SK-N-SH (cell line): ENCODE results near the gene ENTPD2. TPM values are rescaled to one million over a fixed set of nuclear protein-coding genes. Genes with fewer than 3 reads are reported as not detected.

ENCODE experiments used
- CTCF ChIA-PET: fragments of 300-600, 350-600 bp; formaldehyde crosslinking; extraction: SDS; loops from one replicate; lab custom pipeline; 2021; lab: Yijun Ruan, JAX
- POLR2A ChIA-PET: fragments of 350-600 bp; sonication (Branson Sonifier 250); formaldehyde crosslinking; extraction: SDS; loops from one replicate; lab custom pipeline; 2020; ENCODE audit warnings: antibody characterized with exemption, inconsistent platforms; lab: Yijun Ruan, JAX
- DNase-seq: peaks from one replicate; pipeline ENCODE4 v3.0.0; 2012
- H2AFZ ChIP-seq: fragments of 200-600 bp; sonication (generic); 2 replicates; pipeline ENCODE4 v1.8.1; 2016; ENCODE audit warnings: antibody characterized with exemption, mild to moderate bottlenecking, low read depth
- H3F3A ChIP-seq: fragments of 200-600 bp; sonication (generic); replicated peaks from 2 replicates; pipeline ENCODE3; 2016; ENCODE audit warnings: antibody characterized with exemption, mild to moderate bottlenecking; ENCODE audit not compliant: insufficient read depth
- H3K27ac ChIP-seq, 2 experiments: fragments of 200-500 bp in 1 of 2; fragments of 200-600 bp in 1 of 2; sonication (Bioruptor generic) in 1 of 2; sonication (generic), shearing (Covaris generic) in 1 of 2; 2 replicates each; pipeline versions ENCODE4 v1.5.1 to v1.6.1; 2014 to 2016; ENCODE audit warnings: low read depth in 2 of 2, inconsistent platforms in 1 of 2, low read length in 1 of 2, mild to moderate bottlenecking in 1 of 2, mixed read lengths in 1 of 2
- H3K27me3 ChIP-seq: fragments of 200-600 bp; sonication (generic), shearing (Covaris generic); 2 replicates; pipeline ENCODE4 v1.6.1; 2016; ENCODE audit warnings: mixed run types; ENCODE audit not compliant: insufficient read depth
- H3K36me3 ChIP-seq, 2 experiments: fragments of 200-500 bp in 1 of 2; fragments of 200-600 bp in 1 of 2; sonication (Bioruptor generic) in 1 of 2; sonication (generic) in 1 of 2; replicated peaks in 1 of 2; 2 replicates each; pipeline versions ENCODE3 to v1.5.1; 2014 to 2016; ENCODE audit warnings: low read length in 1 of 2, mild to moderate bottlenecking in 1 of 2; ENCODE audit not compliant: insufficient read depth in 2 of 2, control insufficient read depth in 1 of 2
- H3K4me1 ChIP-seq, 2 experiments: fragments of 200-500 bp in 1 of 2; fragments of 200-600 bp in 1 of 2; sonication (Bioruptor generic) in 1 of 2; sonication (generic), shearing (Covaris generic) in 1 of 2; 2 replicates each; pipeline versions ENCODE4 v1.5.1 to v1.6.1; 2014 to 2016; ENCODE audit warnings: low read depth in 1 of 2, low read length in 1 of 2, mixed run types in 1 of 2; ENCODE audit not compliant: insufficient read depth in 2 of 2, control insufficient read depth in 1 of 2
- H3K4me2 ChIP-seq: fragments of 200-600 bp; sonication (generic), shearing (Covaris generic); 2 replicates; pipeline ENCODE4 v1.6.1; 2017; ENCODE audit warnings: mixed run types
- H3K4me3 ChIP-seq, 2 experiments: fragments of 200-500 bp in 1 of 2; fragments of 200-600 bp in 1 of 2; sonication (Bioruptor generic) in 1 of 2; sonication (generic), shearing (Covaris generic) in 1 of 2; 2 replicates each; pipeline versions ENCODE4 v1.5.1 to v1.8.1; 2014 to 2016; ENCODE audit warnings: low read depth in 2 of 2, inconsistent platforms in 1 of 2, low read length in 1 of 2, mild to moderate bottlenecking in 1 of 2, mixed read lengths in 1 of 2, moderate library complexity in 1 of 2
- H3K79me2 ChIP-seq: fragments of 200-600 bp; sonication (generic); 2 replicates; pipeline ENCODE4 v1.8.1; 2017; ENCODE audit warnings: mild to moderate bottlenecking; ENCODE audit not compliant: insufficient read depth
- H3K9ac ChIP-seq: fragments of 200-600 bp; sonication (generic); 2 replicates; pipeline ENCODE4 v1.6.1; 2017; ENCODE audit warnings: mixed run types
- H3K9me2 ChIP-seq: fragments of 200-600 bp; sonication (generic); 2 replicates; pipeline ENCODE4 v1.6.1; 2017; ENCODE audit warnings: mixed run types
- H3K9me3 ChIP-seq: fragments of 200-600 bp; sonication (generic); 2 replicates; pipeline ENCODE4 v1.6.1; 2017; ENCODE audit warnings: mixed run types, mild to moderate bottlenecking, moderate library complexity
- H4K20me1 ChIP-seq: fragments of 200-600 bp; sonication (generic); 2 replicates; pipeline ENCODE4 v1.6.1; 2017; ENCODE audit warnings: mild to moderate bottlenecking, mixed run types; ENCODE audit not compliant: insufficient read depth
- EZH2phosphoT487 ChIP-seq: fragments of 200-600 bp; sonication (generic); IDR thresholded peaks from 2 replicates; pipeline ENCODE4 v1.6.1; 2017; ENCODE audit warnings: low read depth, mixed run types, mild to moderate bottlenecking, antibody characterized with exemption, moderate library complexity, borderline replicate concordance
- FOXJ3 ChIP-seq: sonication (generic); formaldehyde crosslinking; IDR thresholded peaks from 2 replicates; pipeline ENCODE4 v1.5.1; 2020; ENCODE audit warnings: mild to moderate bottlenecking, missing genetic modification reagents
- GATA2 ChIP-seq: sonication (generic); formaldehyde crosslinking; IDR thresholded peaks from 2 replicates; pipeline ENCODE4 v1.5.0; 2020; ENCODE audit warnings: mild to moderate bottlenecking, missing genetic modification reagents
- JUND ChIP-seq: IDR thresholded peaks from 2 replicates; pipeline ENCODE4 v1.4.0; 2012
- MEF2A ChIP-seq: IDR thresholded peaks from 2 replicates; pipeline ENCODE4 v1.4.0; 2012; ENCODE audit warnings: low read depth, borderline replicate concordance
- MXI1 ChIP-seq: IDR thresholded peaks from 2 replicates; pipeline ENCODE4 v1.6.1; 2012; ENCODE audit warnings: mild to moderate bottlenecking, low read depth, low read length, improper control_type of control experiment
- NFIC ChIP-seq: IDR thresholded peaks from 2 replicates; pipeline ENCODE4 v1.4.0; 2012; ENCODE audit warnings: borderline replicate concordance
- RAD21 ChIP-seq: IDR thresholded peaks from 2 replicates; pipeline ENCODE4 v1.6.1; 2012; ENCODE audit warnings: mild to moderate bottlenecking, low read length
- RFX5 ChIP-seq: IDR thresholded peaks from 2 replicates; pipeline ENCODE4 v1.6.1; 2012; ENCODE audit warnings: mild to moderate bottlenecking, improper control_type of control experiment, low read length
- SMC3 ChIP-seq: IDR thresholded peaks from 2 replicates; pipeline ENCODE4 v1.6.1; 2012; ENCODE audit warnings: low read depth, low read length, improper control_type of control experiment
- TAF1 ChIP-seq: IDR thresholded peaks from 2 replicates; pipeline ENCODE4 v1.6.1; 2012; ENCODE audit warnings: low read depth, mild to moderate bottlenecking, low read length, moderate library complexity, borderline replicate concordance
- TEAD4 ChIP-seq: IDR thresholded peaks from 2 replicates; pipeline ENCODE4 v1.4.0; 2012; ENCODE audit warnings: mild to moderate bottlenecking, borderline replicate concordance; ENCODE audit not compliant: insufficient read depth
- WGBS: methylation state at CpG from one replicate; pipeline ENCODE4 v1.1.6; 2017; ENCODE audit warnings: low lambda C conversion rate; 5-methylcytosine and 5-hydroxymethylcytosine counted together
- polyA plus RNA-seq, 3 experiments: library from polyadenylated mRNA; depleted of rRNA; stranded (reverse); fragments of >200 nt; gene quantifications; 2 replicates each; pipeline ENCODE4 v1.2.3, GENCODE V29; 2012
- TF ChIP-seq, protein P1 (sequence below): IDR thresholded peaks from 2 replicates; pipeline ENCODE4 v1.4.0; 2012; ENCODE audit warnings: low read depth
- TF ChIP-seq, protein P2 (sequence below): IDR thresholded peaks from 2 replicates; pipeline ENCODE4 v1.4.0; 2012; ENCODE audit warnings: low read depth, borderline replicate concordance

ENTPD2 gene
- polyA plus RNA-seq, 1 of the 3 experiments (the other 2 are of a cell fraction) = not detected

DNA sequence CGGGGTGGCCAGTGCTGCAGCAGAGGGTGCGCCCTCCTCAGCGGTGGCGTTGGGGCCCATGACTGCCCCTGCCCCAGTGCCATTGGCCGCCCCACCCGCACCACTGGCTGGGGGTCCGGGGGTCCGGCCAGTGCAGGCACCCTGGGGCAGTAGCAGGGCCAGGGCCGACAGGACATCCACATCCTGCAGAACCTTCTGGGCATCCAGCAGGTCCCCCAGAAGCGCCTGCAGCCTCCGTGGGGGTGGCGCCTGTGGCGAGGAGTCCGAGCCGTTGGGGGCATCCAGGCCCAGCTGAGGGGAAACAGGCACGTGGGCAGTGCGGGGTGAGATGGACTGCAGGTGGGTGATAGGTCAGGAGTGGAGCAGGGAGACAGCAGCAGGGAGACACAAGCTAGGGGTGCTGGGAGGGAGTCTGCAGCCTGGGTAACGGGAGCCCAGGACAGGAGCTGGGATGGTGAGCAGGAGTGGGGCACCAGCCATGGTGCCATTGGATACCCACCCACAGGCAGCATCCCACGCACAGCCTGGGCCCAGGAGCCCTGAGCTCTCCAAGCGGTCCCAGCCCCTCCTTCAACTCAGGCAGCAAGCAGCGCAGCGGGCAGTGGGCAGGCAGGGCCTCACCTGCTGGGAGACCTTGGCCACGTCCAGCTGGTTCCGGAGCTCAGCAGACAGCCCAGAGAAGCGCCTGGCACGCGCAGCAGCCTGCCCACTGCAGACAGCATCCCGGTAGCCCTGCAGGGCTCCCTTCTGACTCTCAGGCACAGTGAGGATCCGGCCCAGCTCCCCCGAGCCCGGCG, 32.9 kb downstream of the ENTPD2 start:
- CTCF ChIA-PET = interaction anchor here (1.1 to 1.5 kb wide), 5 partner anchors 10 to 77 kb away, joined by 3 to 10 read pairs (median 4); partner anchors contain the start of genes FBXW5, FUT7 and PAXX

DNA sequence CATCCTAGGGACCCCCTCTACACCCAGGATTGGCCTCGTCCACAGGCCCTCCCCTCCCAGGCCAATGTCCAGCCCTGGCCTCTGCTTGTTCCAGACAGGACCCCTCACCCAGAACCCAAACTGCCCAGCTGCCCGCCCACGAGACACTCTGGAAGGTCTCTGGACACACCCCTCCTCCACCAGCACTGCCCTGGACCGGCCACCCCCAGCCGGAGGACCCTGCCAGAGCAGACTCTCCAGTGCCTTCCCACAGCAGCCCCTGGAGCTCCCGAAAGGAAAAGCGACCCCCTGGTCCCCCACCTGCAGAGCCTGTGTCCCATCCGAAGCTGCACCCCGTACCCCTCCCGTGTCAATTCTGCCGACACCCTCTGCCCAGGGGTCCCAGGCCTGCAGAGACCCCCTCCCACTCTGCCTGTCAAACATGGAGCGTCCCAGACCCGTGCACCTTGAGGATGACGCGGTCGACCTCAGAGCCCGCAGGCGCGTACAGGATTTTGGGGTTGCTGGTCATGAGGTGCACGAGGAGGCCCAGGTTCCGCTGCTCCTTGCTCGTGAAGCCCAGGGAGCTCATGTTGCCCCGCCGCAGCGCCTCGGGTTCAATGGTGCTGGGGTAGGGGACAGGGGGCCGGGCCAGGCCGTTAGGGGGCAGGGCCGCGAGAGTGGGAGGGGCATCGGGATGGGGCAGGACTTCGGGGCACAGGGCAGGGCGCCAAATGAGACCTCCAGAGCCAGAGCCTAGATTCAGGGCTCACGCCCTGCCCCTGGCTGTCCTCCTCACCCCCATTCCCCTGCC, 33.8 kb downstream of the ENTPD2 start:
- Histone ChIP-seq H3K9ac (no peak overlapping the region), H2AFZ (no peak overlapping the region), H3K36me3 (peaks cover 0 to 13% of the 10 kb centered on the region in 2 experiments), H3K79me2 (no peaks in the 10 kb centered on the region), H3K9me3 (no peaks in the 10 kb centered on the region), H3K27me3 (no peaks in the 10 kb centered on the region), H3K4me2 (no peak overlapping the region), H3K4me3 (no peak overlapping the region), H3K27ac (no peak overlapping the region), H4K20me1 (0 out of 2 replicates have a peak, but pooled peaks cover 4% of the 10 kb centered on the region), H3K4me1 (peaks cover 0 to 3% of the 10 kb centered on the region in 2 experiments; a peak in 1 of 4 replicates), H3F3A (no peaks in the 10 kb centered on the region), H3K9me2 (no peaks in the 10 kb centered on the region)
- TF ChIP-seq RFX5 (no peak), MEF2A (no peak), MXI1 (no peak), GATA2 (CRISPR knock-in tag) (no peak), JUND (no peak), RAD21 (no peak), TAF1 (no peak), TEAD4 (no peak), SMC3 (no peak)
- CTCF ChIA-PET = interaction anchor here (1.1 to 1.6 kb wide), 3 partner anchors 9 to 76 kb away, joined by 4 to 7 read pairs (median 5); partner anchors contain the start of genes ABCA2 and FBXW5
- POLR2A ChIA-PET = interaction anchor here (0.5 to 1.0 kb wide), 2 partner anchors 24 to 72 kb away, joined by 3 to 5 read pairs; partner anchors contain the start of gene CLIC3
- 94% methylated on average over 23 of the region's 34 CpGs for WGBS
- DNase-seq = no peak

More for the DNA sequence above, 32.9 kb downstream of the ENTPD2 start:
- DNase-seq = no peak
- H3K9me2 ChIP-seq = no peaks in the 10 kb centered on the region
- no peaks in the 10 kb centered on the region for H3K79me2 ChIP-seq
- H3K4me2 ChIP-seq = no peak overlapping the region
- POLR2A ChIA-PET = interaction anchor here (1.0 kb wide), 1 partner anchor 25 kb away, joined by 3 read pairs; the partner anchor contains the start of gene CLIC3
- no peak overlapping the region for H3K4me3 ChIP-seq
- H3K36me3 ChIP-seq = peaks cover 0 to 9% of the 10 kb centered on the region in 2 experiments
- H3K27me3 ChIP-seq = no peaks in the 10 kb centered on the region
- H2AFZ ChIP-seq = no peak overlapping the region
- WGBS = 94% methylated on average over 14 of the region's 32 CpGs
- H3K9me3 ChIP-seq = no peaks in the 10 kb centered on the region
- H3K4me1 ChIP-seq = peaks cover 0 to 12% of the 10 kb centered on the region in 2 experiments; a peak in 1 of 4 replicates
- TF ChIP-seq, protein P1, sequence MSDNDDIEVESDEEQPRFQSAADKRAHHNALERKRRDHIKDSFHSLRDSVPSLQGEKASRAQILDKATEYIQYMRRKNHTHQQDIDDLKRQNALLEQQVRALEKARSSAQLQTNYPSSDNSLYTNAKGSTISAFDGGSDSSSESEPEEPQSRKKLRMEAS = no peak
- TF ChIP-seq, protein P2, sequence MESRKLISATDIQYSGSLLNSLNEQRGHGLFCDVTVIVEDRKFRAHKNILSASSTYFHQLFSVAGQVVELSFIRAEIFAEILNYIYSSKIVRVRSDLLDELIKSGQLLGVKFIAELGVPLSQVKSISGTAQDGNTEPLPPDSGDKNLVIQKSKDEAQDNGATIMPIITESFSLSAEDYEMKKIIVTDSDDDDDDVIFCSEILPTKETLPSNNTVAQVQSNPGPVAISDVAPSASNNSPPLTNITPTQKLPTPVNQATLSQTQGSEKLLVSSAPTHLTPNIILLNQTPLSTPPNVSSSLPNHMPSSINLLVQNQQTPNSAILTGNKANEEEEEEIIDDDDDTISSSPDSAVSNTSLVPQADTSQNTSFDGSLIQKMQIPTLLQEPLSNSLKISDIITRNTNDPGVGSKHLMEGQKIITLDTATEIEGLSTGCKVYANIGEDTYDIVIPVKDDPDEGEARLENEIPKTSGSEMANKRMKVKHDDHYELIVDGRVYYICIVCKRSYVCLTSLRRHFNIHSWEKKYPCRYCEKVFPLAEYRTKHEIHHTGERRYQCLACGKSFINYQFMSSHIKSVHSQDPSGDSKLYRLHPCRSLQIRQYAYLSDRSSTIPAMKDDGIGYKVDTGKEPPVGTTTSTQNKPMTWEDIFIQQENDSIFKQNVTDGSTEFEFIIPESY = no peak
- no peak for TF ChIP-seq EZH2phosphoT487
- no peak for TF ChIP-seq NFIC
- no peak for TF ChIP-seq RFX5
- no peak for TF ChIP-seq FOXJ3 (CRISPR knock-in tag)
- TF ChIP-seq, all 33 proteins: peak for 0
- Histone ChIP-seq H3F3A (no peaks in the 10 kb centered on the region), H4K20me1 (0 out of 2 replicates have a peak, but pooled peaks cover 4% of the 10 kb centered on the region), H3K9ac (no peak overlapping the region), H3K27ac (no peak overlapping the region)
